HepG2 (cell line): ENCODE measurements around the gene PLXNA4. TPM values are rescaled to one million over a fixed set of nuclear protein-coding genes. Genes with fewer than 3 reads are reported as not detected.

Experiments
- ATAC-seq: fragments of 200-7000 bp; cut with Tn5 transposase; 3 replicates; pipeline ENCODE4 v1.9.1; 2020; ENCODE audit warnings: mild to moderate bottlenecking, moderate library complexity
- BruUV-seq: library from RNA; stranded (reverse); fragments of 400-500 nt; replicated peaks from 2 replicates; lab custom pipeline; 2021; lab: Mats Ljungman, UMichigan
- CTCF ChIA-PET: fragments of 300-600 bp; formaldehyde crosslinking; extraction: SDS; loops from one replicate; lab custom pipeline; 2021; ENCODE audit warnings: low total read pairs, inconsistent platforms, low intra/inter-chr PET ratio; lab: Yijun Ruan, JAX
- POLR2A ChIA-PET: fragments of 350-600 bp; sonication (Branson Sonifier 250); formaldehyde crosslinking; loops from one replicate; lab custom pipeline; 2020; ENCODE audit warnings: antibody characterized with exemption, inconsistent platforms; lab: Yijun Ruan, JAX
- DNase-seq: peaks from one replicate; pipeline ENCODE4 v3.0.0-alpha.2; 2015; ENCODE audit warnings: low spot score
- FAIRE-seq: peaks from 3 replicates; lab custom pipeline; 2011; peaks lifted over from hg19 to GRCh38; lab: Jason Lieb, UNC
- H2AFZ ChIP-seq: one replicate; pipeline ENCODE4 v1.6.1; 2011; ENCODE audit warnings: low read length, inconsistent platforms
- H3K27ac ChIP-seq: fragments of 300-600 bp; 3 replicates; pipeline ENCODE4 v1.8.0; 2011; ENCODE audit warnings: mixed run types, mild to moderate bottlenecking, mixed read lengths, low read length, inconsistent platforms; ENCODE audit not compliant: insufficient read depth; ENCODE audit errors: extremely low read length
- H3K27me3 ChIP-seq, 2 experiments: fragments of 200-600 bp in 1 of 2; 2 replicates in 1 of 2; 3 replicates in 1 of 2; pipeline versions ENCODE4 v1.6.0 to v1.8.0; 2011; ENCODE audit warnings: low read length in 2 of 2, mild to moderate bottlenecking in 2 of 2, moderate library complexity in 2 of 2, inconsistent platforms in 1 of 2; ENCODE audit not compliant: insufficient read depth in 2 of 2, control insufficient read depth in 1 of 2
- H3K36me3 ChIP-seq, 2 experiments: fragments of 200-600 bp in 1 of 2; replicated peaks in 1 of 2; 2 replicates in 1 of 2; 3 replicates in 1 of 2; pipeline versions ENCODE4 v1.5.1 to v1.8.0; 2011; ENCODE audit warnings: low read length in 2 of 2, inconsistent platforms in 1 of 2; ENCODE audit not compliant: insufficient read depth in 2 of 2, control insufficient read depth in 1 of 2
- H3K4me1 ChIP-seq: 2 replicates; pipeline ENCODE4 v1.5.1; 2012; ENCODE audit warnings: low read length, inconsistent platforms; ENCODE audit not compliant: insufficient read depth
- H3K4me2 ChIP-seq: 2 replicates; pipeline ENCODE4 v1.6.0; 2011; ENCODE audit warnings: low read depth, low read length, inconsistent platforms
- H3K4me3 ChIP-seq, 3 experiments: fragments of 200-600 bp in 1 of 3; sonication (generic), shearing (Covaris generic) in 1 of 3; replicated peaks in 1 of 3; 2 replicates each; pipeline ENCODE4 v1.5.1; 2011 to 2016; ENCODE audit warnings: low read length in 3 of 3, inconsistent platforms in 2 of 3, low read depth in 2 of 3, mild to moderate bottlenecking in 2 of 3, control low read depth in 1 of 3, mixed read lengths in 1 of 3; ENCODE audit not compliant: insufficient read depth in 1 of 3
- H3K79me2 ChIP-seq: one replicate; pipeline ENCODE4 v1.6.1; 2011; ENCODE audit warnings: low read length, inconsistent platforms; ENCODE audit not compliant: insufficient read depth
- H3K9ac ChIP-seq: 2 replicates; pipeline ENCODE4 v1.6.0; 2011; ENCODE audit warnings: mild to moderate bottlenecking, low read depth, low read length, inconsistent platforms; ENCODE audit not compliant: insufficient read depth
- H3K9me3 ChIP-seq: 2 replicates; pipeline ENCODE4 v1.5.1; 2012; ENCODE audit warnings: mild to moderate bottlenecking, low read length
- H4K20me1 ChIP-seq: 2 replicates; pipeline ENCODE4 v1.6.0; 2011; ENCODE audit warnings: inconsistent platforms, mild to moderate bottlenecking, low read length, moderate library complexity; ENCODE audit not compliant: insufficient read depth
- CBFB ChIP-seq: sonication (generic); formaldehyde crosslinking; IDR thresholded peaks from 2 replicates; pipeline ENCODE4 v1.4.0; 2020; ENCODE audit warnings: missing genetic modification reagents
- IKZF4 ChIP-seq: sonication (generic); formaldehyde crosslinking; IDR thresholded peaks from 2 replicates; pipeline ENCODE4 v1.5.1; 2020; ENCODE audit warnings: borderline replicate concordance, mild to moderate bottlenecking, low read depth, missing genetic modification reagents; ENCODE audit errors: not compliant biosample characterization
- NFATC3 ChIP-seq: sonication (generic); formaldehyde crosslinking; IDR thresholded peaks from 2 replicates; pipeline ENCODE4 v1.5.1; 2020; ENCODE audit warnings: mild to moderate bottlenecking, missing genetic modification reagents
- UBTF ChIP-seq: sonication (generic); formaldehyde crosslinking; IDR thresholded peaks from 2 replicates; pipeline ENCODE4 v1.4.0; 2020; ENCODE audit warnings: mild to moderate bottlenecking, missing genetic modification reagents
- ZBTB42 ChIP-seq: sonication (generic); formaldehyde crosslinking; IDR thresholded peaks from 2 replicates; pipeline ENCODE4 v1.5.0; 2020; ENCODE audit warnings: mild to moderate bottlenecking, missing genetic modification reagents
- ZNF142 ChIP-seq: sonication (generic); formaldehyde crosslinking; IDR thresholded peaks from 2 replicates; pipeline ENCODE4 v1.4.0; 2020; ENCODE audit warnings: missing genetic modification reagents
- ZNF260 ChIP-seq: sonication (generic); formaldehyde crosslinking; IDR thresholded peaks from 2 replicates; pipeline ENCODE4 v1.4.0; 2020; ENCODE audit warnings: missing genetic modification reagents, low read depth, mild to moderate bottlenecking, borderline replicate concordance
- ZNF350 ChIP-seq: sonication (generic); formaldehyde crosslinking; IDR thresholded peaks from 2 replicates; pipeline ENCODE4 v1.4.0; 2020; ENCODE audit warnings: mild to moderate bottlenecking, low read depth, missing genetic modification reagents, borderline replicate concordance
- WGBS: methylation state at CpG from one replicate; pipeline ENCODE4 v1.1.6; 2017; ENCODE audit warnings: low lambda C conversion rate; 5-methylcytosine and 5-hydroxymethylcytosine counted together
- in situ Hi-C: cut with HindIII; loops from 2 replicates; pipeline ENCODE4 v1.10.0; 2017; ENCODE audit warnings: low pct_unique_long_range_greater_than_20kb; ENCODE audit not compliant: extremely low pct_ligation_motif_present
- intact Hi-C: fragments of 100-400 bp; cut with micrococcal nuclease; formaldehyde crosslinking; loops from one replicate; pipeline ENCODE4 v1.10.0; 2022; ENCODE audit not compliant: unreplicated experiment
- polyA plus RNA-seq, 8 experiments: library from polyadenylated mRNA; depleted of rRNA in 3 of 8; stranded (reverse) in 7 of 8; unstranded in 1 of 8; fragments of >200 nt; fragmentation: Illumina TruSeq in 4 of 8; extraction: Trizol in 4 of 8; gene quantifications; 2 replicates each; pipeline versions ENCODE4 v1.2.1 to v1.2.3, GENCODE V29; 2011 to 2016; ENCODE audit warnings: low read depth in 4 of 8, missing spikeins in 1 of 8, mixed read lengths in 1 of 8; ENCODE audit not compliant: insufficient read depth in 1 of 8
- total RNA-seq, 5 experiments: library from RNA; depleted of rRNA; stranded (reverse); fragments of >200 nt; fragmentation: Illumina TruSeq; extraction: Trizol; gene quantifications; 2 replicates each; pipeline ENCODE4 v1.2.3, GENCODE V29; 2016; ENCODE audit warnings: low read depth in 1 of 5
- TF ChIP-seq, protein P1 (sequence below): IDR thresholded peaks from 2 replicates; pipeline ENCODE4 v1.6.1; 2016; ENCODE audit warnings: missing compliant biosample characterization, missing genetic modification reagents, borderline replicate concordance
- TF ChIP-seq, protein P2 (sequence below): sonication (generic); formaldehyde crosslinking; IDR thresholded peaks from 2 replicates; pipeline ENCODE4 v1.5.0; 2020; ENCODE audit warnings: mild to moderate bottlenecking, missing genetic modification reagents, moderate library complexity

PLXNA4 gene
- total and polyA plus RNA-seq, 2 of the 13 experiments (the other 11 are each of a cell fraction or from before 2014, with no cell fraction given), result 0.01 to 0.04 TPM

GRCh38 chr7:132108563-132108962 is 467.7 kb downstream of the PLXNA4 start:
- BruUV-seq, result no TSS peak
- TF ChIP-seq NFATC3 (CRISPR knock-in tag), result no peak
- no peak for TF ChIP-seq UBTF
- no peak for TF ChIP-seq IKZF4 (CRISPR knock-in tag)
- no peak for TF ChIP-seq ZNF142 (CRISPR knock-in tag)
- TF ChIP-seq, protein P1, sequence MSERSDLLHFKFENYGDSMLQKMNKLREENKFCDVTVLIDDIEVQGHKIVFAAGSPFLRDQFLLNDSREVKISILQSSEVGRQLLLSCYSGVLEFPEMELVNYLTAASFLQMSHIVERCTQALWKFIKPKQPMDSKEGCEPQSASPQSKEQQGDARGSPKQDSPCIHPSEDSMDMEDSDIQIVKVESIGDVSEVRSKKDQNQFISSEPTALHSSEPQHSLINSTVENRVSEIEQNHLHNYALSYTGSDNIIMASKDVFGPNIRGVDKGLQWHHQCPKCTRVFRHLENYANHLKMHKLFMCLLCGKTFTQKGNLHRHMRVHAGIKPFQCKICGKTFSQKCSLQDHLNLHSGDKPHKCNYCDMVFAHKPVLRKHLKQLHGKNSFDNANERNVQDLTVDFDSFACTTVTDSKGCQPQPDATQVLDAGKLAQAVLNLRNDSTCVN (CRISPR knock-in tag), result no peak
- no peak for TF ChIP-seq ZNF260 (CRISPR knock-in tag)
- no peak for TF ChIP-seq ZBTB42 (CRISPR knock-in tag)
- TF ChIP-seq, protein P2, sequence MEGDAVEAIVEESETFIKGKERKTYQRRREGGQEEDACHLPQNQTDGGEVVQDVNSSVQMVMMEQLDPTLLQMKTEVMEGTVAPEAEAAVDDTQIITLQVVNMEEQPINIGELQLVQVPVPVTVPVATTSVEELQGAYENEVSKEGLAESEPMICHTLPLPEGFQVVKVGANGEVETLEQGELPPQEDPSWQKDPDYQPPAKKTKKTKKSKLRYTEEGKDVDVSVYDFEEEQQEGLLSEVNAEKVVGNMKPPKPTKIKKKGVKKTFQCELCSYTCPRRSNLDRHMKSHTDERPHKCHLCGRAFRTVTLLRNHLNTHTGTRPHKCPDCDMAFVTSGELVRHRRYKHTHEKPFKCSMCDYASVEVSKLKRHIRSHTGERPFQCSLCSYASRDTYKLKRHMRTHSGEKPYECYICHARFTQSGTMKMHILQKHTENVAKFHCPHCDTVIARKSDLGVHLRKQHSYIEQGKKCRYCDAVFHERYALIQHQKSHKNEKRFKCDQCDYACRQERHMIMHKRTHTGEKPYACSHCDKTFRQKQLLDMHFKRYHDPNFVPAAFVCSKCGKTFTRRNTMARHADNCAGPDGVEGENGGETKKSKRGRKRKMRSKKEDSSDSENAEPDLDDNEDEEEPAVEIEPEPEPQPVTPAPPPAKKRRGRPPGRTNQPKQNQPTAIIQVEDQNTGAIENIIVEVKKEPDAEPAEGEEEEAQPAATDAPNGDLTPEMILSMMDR (CRISPR knock-in tag), result no peak
- no peak for TF ChIP-seq CBFB (CRISPR knock-in tag)
- no peak for TF ChIP-seq ZNF350 (CRISPR knock-in tag)

More at GRCh38 chr7:132108563-132108962, 467.7 kb downstream of the PLXNA4 start:
- Histone ChIP-seq H4K20me1 (no peaks in the 10 kb centered on the region), H2AFZ (no peak overlapping the region), H3K9ac (no peak overlapping the region), H3K4me2 (no peak overlapping the region), H3K4me3 (no peak overlapping the region), H3K36me3 (no peaks in the 10 kb centered on the region), H3K27me3 (peaks cover 0 to 2% of the 10 kb centered on the region in 2 experiments; a peak in 1 of 5 replicates), H3K9me3 (no peaks in the 10 kb centered on the region), H3K4me1 (no peaks in the 10 kb centered on the region), H3K79me2 (no peaks in the 10 kb centered on the region), H3K27ac (no peak overlapping the region)
- in situ Hi-C loops (no loop called here), intact Hi-C loops (no loop called here)
- ChIA-PET CTCF (no interaction called here), POLR2A (no interaction called here)
- no peak for FAIRE-seq
- DNase-seq, result no peak
- 0% methylated on average over 4 of the region's 4 CpGs for WGBS
- ATAC-seq, result no peak
